GM21515 (cell line): Measurements from ENCODE around the gene TMPRSS11E.
"Not testable (repeated sequence)": the region's sequence is repeated elsewhere in the genome, so short reads cannot be mapped to it uniquely, and the experiment has no call there.

ENCODE experiments used
- ATAC-seq: cut with Tn5 transposase; IDR thresholded peaks from one replicate; pipeline ENCODE4 v1.9.1; 2021; ENCODE audit not compliant: unreplicated experiment

TMPRSS11E gene

DNA sequence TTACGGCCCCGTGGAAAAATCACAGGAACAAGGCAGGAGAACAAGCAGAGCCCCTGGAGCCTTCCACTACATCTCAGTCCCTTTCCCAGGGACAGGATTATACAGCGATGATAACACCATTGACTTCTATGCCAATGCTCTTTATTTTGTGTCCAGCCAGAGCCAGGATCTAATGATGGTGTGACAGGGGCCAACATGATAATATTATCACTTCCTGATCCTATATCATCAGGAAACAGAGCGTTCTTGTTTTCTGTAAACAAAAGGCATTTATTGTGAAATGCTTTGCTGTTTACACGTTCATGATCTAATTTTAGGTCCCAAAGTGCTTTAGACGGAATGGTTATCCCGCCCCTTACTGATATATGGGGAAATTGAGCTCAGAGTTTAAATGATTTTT, 12.8 kb downstream of the TMPRSS11E start:
- no peak for ATAC-seq

DNA sequence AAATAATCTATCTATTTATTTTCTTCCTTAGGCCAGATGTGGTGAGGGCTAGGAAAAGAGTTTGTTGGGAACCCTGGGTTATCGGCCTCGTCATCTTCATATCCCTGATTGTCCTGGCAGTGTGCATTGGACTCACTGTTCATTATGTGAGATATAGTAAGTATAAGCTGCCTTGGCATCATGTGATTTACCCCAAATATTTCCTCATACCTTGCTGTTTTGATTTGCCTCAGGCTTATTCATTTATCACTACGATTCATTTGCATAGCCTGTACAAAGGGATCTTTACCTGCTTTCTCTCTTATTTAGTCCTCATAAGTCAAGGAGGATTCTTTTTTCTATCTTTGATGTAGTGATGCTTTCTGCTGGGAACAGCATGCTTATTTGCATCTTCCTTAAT, 14.5 kb downstream of the TMPRSS11E start:
- ATAC-seq, result no peak

DNA sequence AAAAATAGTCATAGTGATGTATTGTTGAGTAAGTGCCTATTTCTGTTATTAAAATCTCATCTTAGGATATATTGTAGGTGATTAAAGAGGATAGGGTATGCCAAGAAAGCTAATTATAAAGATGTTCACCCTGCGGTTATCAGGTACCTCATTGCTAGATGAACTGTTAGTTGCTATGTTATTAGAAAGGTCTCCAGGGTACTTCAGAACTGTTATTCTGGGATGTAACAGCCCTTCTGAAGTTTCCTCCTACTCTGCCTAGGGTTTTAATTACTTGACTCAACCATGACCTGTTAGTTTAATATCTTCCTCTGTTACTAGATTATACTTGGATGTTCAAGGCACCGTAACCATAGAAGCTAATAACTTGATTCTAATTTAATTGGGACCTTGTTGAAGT, 15.4 kb downstream of the TMPRSS11E start:
- no peak for ATAC-seq

DNA sequence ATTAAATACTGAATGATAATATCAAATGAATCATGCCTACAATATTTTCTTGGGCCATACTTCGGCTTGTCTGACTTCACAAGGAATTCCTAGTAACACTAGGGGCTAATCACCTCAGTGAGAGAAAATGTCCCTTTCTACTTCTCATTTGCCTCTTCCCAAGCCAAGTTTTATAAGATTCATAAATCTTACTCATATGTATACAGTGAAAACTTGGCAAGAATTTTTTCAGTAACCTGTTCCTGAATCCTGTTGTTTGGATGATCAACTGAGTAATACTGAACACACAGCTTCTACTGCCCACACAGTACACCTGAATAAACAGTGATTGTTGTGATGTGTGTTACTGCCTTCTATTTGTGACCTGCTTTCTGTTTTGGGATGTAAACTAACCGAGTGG, 16.5 kb downstream of the TMPRSS11E start:
- no peak for ATAC-seq

DNA sequence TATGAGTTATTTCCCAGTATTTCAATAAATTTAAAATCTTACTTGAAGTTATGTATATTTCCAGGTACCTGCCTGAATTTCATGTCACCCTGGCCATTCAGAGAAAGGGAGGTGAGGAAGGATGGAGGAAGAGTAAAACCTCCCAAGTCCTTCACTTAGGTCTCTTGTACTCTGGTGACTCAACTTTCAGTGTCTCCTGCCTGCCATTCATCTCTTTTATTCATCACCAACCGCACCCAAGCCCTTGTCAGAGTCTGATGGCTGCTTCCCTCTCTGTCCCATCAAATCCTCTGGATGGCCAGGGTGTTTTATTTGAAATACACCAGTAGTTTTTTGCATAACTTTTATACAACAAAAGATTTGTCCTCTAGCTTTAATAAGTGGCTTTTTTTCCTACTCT, 17.8 kb downstream of the TMPRSS11E start:
- ATAC-seq, result no peak

DNA sequence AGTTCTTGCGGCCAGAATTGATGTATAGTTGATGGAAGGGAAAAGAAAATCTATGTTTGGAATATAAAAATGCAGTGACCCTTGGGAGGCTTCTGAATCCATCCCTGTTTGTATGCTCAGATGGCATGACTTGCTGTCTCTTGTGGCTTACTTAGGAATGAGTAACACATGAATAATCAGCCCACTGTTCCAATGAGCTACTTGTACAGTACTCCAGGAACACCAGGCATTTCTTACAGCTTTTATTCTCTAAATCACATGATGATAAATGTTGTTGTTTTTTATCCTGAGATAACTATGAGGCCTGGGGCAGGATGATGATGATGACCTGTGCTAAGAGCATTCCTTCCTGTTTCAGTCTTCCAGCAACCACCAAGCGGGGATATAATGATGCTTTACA, 18.9 kb downstream of the TMPRSS11E start:
- no peak for ATAC-seq

DNA sequence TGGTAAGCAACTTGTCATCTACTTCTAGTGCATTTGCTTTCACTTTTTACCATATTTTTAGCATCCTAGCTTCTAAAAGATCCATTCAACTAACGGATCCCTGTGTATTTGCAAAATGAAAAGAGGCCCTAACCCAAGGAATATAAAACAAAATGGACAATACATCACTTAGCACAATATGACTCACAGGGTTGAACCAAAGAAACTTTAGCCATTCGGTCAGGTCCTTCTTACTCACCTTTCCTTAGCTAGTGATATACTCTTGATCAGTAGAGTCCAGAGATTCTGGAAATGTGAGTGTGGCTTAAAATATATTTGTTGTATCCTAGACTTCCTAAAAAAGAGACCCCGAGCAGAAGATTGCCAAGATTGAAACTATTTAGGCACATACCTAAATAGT, 19.5 kb downstream of the TMPRSS11E start:
- no peak for ATAC-seq

DNA sequence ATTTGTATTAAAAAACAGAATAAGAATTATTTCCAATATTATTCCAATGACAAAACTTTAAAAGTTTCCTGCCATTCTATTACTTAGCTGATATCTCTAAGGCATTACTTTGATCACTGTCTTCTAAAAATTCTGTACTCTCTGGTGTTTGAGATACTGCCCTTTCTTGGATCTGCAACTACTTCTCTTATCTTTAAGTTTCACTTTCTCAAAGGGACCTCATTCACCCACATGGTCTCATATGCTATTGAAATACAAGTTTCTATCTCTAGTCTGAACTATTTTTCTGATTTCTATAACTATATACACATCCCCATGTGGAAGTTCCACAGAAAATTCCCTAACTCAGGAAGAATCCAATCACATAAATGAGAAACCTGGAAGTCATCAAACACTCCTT, 22.2 kb downstream of the TMPRSS11E start:
- ATAC-seq, result peak; percentile 64

DNA sequence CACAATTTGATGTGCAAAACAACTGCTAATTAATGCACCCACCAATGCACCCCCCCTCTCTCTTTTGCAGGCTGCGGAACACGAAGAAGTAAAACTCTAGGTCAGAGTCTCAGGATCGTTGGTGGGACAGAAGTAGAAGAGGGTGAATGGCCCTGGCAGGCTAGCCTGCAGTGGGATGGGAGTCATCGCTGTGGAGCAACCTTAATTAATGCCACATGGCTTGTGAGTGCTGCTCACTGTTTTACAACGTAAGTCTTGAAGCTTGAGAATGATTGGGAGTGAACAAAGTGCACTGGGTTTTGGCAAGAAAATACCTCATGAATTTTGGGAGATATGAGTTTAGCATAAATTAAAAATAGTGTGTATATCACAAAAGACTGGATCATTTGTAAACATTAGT, 28.9 kb downstream of the TMPRSS11E start:
- no peak for ATAC-seq

DNA sequence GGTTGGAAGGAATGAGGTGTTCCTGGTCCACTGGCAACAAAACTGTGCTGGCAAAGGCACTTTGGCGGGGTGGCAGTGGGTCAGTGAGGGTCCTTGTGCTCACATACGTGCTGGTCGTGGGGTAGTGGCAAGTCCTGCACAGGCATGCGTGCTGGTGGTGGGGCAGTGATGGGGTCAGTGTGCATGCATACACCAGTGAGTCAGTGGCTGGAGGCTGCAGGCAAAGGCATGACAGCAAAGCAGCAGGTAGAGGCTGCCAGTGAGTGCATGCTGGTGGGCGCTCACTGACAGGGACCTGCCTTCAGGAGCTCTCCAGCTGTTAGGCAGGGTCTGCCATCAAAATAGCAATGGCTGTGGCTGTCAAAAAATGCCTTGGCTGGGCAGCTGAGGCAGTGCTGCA, 42.1 kb downstream of the TMPRSS11E start:
- ATAC-seq, result no peak

DNA sequence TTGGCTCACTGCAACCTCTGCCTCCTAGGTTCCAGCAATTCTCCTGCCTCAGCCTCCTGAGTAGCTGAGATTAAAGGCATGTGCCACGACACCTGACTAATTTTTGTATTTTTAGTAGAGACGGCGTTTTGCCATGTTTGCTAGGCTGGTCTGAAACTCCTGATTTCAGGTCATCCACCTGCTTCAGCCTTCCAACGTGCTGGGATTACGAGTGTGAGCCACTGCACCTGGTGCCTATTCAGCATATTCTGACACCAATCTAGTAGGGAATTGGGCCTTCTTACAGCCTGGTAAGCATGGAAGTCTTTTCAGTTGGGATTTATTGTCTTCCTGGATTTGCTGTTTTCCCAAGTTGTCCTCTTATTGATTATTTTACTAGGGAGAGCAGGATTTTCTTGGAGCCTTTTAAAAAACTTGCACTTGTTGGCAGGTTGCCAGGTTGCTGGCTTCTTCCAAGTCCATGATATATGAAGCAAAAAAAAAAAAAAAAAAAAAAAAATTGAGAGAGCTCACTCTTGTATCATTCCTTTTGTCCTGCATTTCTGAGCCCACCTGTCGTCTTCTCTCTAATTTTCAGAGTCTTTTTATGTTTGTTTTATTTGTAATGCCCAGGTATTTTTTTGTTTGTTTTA, 43.7 kb downstream of the TMPRSS11E start:
- no peak for ATAC-seq

DNA sequence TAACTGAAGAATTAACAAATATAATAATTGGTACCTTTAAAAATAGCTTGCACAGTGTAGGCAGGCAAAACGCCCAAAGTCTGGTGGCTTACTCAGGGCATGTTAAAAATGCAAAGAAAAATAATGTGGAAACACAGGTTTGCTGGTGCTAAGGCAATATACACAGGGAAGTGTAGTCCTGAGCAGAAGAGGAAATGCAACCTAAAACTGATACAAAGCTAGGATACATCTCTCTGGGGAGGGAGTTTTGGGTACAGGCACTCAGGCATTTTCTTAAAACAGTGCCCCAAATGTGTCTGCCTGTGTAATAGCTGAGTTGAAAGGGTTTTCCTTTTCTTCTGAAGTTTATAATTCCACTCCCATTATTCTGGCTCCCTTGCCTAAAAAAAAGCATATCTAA, 47.4 kb downstream of the TMPRSS11E start:
- no peak for ATAC-seq

DNA sequence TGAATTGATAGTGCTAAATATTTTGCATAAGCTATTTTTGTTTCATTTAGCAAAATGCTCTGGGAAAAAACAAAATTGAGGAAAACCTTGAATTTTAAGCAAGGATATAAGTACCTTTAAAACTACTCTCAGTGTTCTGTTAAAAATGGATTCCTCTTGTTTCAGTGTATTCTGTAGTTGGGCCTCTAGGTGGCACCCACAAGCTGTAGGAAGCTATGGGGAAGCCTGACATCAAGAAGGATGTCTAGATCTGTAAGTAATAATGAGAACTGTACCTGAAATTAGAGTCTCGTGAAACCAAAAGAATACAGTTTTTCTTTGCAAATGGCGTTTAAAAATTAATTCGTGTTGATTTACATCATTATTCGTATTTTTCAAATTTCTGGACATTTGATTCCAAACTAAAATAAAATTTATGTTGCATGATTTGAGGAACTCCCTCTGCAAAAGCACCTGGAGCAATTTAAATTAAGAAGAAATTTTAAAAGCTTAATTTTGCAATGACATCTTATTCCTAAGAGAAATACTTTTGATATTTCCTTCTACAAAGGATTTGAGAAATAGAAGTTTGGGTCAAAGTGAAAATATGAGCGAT, 51.2 kb downstream of the TMPRSS11E start:
- ATAC-seq, result peak; percentile 99

DNA sequence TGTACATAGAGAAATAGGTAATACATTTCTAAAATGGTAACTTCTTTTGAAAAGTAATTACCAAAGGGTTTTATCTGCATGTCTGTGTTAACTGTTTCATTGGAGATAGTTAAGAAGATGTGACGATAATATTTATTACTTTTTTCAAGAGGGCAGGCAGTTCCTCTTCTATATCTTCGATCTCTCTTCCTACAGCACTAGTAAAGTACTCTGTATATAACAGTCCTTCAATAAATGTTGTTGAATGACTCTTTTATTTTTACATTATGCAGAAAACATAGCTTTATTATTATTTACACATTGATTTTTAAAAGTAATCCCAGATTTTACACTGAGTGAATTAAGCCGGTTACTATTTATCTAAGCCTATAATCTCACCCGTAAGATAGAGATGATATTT, 51.8 kb downstream of the TMPRSS11E start:
- ATAC-seq, result no peak

DNA sequence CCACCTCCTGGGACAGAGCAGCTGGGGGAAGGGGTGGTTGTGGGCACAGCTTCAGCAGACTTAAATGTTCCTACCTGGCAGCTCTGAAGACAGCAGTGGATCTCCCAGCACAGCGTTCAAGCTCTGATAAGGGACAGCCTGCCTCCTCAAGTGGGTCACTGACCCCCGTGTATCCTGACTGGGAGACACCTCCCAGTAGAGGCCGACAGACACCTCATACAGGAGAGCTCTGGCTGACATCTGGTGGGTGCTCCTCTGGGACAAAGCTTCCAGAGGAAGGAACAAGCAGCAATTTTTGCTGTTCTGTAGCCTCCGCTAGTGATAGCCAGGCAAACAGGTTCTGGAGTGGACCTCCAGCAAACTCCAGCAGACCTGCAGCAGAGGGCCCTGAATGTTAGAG, 56.2 kb downstream of the TMPRSS11E start:
- not testable (repeated sequence) for ATAC-seq

DNA sequence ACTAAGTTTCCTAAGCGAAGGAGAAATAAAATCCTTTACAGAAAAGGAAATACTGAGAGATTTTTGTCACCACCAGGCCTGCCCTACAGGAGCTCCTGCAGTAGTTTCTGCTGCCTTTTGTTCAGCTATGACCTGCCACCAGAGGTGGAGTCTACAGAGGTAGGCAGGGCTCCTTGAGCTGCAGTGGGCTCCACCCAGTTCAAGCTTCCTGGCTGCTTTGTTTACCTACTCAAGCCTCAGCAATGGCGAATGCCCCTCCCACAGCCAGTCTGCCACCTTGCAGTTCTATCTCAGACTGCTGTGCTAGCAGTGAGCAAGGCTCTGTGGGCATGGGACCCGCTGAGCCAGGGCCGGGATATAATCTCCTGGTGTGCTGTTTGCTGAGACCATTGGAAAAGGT, 57.6 kb downstream of the TMPRSS11E start:
- not testable (repeated sequence) for ATAC-seq

DNA sequence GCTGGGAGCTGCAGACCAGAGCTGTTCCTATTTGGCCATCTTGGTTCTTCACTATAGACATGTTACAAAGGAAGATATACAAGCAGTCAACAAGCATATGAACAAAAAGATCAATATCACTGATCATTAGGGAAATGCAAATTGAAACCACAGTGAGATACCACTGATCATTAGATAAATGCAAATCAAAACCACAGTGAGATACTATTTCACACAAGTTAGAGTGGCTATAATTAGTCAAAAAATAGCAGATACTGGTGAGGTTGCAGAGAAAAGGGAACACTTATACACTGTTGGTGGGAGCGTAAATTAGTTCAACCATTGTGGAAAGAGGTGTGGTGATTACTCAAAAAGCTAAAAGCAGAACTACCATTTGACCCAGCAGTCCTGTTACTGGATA, 58.2 kb downstream of the TMPRSS11E start:
- not testable (repeated sequence) for ATAC-seq

DNA sequence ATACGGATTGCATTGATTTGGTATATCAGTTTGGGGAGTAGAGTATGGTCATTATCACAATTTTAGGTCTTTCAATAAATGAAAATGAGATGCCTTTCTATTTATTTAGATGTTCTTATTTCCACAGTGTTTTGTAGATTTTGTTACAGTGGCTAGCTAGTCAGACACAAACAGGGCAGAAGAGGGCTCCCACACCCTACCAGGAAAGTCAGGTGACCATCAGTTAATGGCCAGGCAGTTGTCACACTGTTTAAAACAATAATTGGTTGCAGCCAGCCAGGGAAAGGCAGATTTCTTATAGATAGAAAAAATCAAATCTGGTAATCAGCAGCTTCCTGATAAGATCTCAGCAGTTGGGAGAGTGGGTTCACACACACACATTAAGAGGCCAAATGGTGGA, 71.6 kb downstream of the TMPRSS11E start:
- no peak for ATAC-seq

DNA sequence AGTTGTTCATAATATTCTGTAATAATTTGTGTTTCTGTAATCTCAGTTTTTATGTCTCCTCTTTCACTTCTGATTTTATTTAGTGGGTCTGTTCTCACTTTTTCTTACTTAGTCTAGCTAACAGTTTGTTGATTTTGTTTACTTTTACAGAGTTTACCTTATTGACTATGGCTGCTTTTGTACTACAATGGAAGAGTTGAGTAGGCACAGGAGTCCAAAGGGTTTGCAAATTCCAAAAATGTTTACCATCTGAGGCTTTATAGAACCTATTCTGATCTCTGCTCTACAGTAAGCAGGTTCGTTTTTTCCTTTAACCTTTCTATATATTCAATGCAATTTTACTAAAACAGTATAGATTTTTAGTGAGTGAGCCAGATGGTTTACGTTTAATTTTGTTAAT, 73.7 kb downstream of the TMPRSS11E start:
- no peak for ATAC-seq

DNA sequence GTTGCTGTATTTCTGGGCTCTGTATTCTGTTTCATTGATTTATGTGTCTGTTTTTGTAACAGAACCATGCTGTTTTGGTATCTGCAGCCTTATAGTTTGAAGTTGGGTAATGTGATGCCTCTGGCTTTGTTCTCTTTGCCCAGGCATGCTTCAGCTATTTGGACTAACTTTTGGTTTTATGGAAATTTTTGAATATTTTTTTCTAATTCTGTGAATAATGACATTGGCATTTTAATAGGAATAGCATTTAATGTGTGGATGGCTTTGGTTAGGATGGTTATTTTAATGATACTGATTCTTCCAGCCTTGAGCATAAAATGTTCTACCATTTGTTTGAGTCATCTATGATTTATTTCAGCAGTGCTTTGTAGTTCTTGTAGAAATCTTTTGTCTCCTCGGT, 75.0 kb downstream of the TMPRSS11E start:
- ATAC-seq, result not testable (repeated sequence)

DNA sequence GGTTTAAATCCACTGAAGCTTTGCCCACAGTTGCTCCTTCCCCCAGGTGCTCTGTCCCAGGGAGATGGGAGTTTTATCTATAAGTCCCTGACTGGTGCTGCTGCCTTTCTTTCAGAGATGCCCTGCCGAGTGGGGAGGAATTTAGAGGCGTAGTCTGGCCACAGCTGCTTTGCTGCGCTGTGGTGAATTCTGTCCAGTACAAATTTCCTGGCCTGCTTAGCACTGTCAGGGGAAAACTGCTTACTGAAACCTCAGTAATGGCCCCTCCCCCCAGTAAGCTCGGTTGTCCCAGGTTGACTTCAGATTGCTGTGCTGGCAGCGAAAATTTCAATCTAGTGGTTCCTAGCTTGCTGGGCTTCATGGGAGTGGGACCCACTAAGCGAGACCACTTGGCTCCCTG, 88.7 kb downstream of the TMPRSS11E start:
- ATAC-seq, result no peak

DNA sequence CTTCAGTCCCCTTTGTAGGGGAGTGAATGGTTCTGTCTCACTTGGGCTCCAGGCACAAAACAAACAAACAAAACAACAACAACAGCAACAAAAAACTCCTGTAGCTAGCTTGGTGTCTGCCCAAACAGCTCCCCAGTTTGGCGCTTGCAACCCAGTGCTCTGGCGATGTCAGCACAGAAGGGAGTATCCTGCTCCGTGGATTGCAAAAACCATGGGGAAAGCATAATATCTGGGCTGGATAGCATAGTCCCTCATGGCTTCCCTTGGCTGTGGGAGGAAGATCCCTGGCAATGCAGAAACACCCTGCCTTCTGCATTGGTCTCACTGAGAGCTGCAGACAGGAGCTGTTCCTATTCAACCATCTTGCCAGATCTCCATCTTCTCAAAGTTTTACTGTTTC, 89.1 kb downstream of the TMPRSS11E start:
- ATAC-seq, result no peak

DNA sequence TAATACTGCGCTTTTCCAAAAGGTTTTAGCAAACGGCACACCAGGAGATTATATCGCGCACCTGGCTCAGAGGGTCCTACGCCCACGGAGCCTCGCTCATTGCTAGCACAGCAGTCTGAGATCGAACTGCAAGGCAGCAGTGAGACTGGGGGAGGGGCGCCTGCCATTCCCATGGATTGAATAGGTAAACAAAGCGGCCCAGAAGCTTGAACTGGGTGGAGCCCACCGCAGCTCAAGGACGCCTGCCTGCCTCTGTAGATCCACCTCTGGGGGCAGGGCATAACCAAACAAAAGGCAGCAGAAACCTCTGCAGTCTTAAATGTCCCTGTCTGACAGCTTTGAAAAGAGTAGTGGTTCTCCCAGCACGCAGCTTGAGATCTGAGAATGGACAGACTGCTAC, 95.5 kb downstream of the TMPRSS11E start:
- not testable (repeated sequence) for ATAC-seq
